GM23248 (cell line): ENCODE data around the gene HTR4.

Experiments used
- EZH2 ChIP-seq: fragments of 200-600 bp; sonication (generic); IDR thresholded peaks from 2 replicates; pipeline ENCODE4 v1.6.1; 2018; ENCODE audit warnings: antibody characterized with exemption, mild to moderate bottlenecking; ENCODE audit not compliant: insufficient read depth, poor library complexity, severe bottlenecking
- EZH2phosphoT487 ChIP-seq: fragments of 200-600 bp; sonication (generic); IDR thresholded peaks from 2 replicates; pipeline ENCODE4 v1.6.1; 2018; ENCODE audit warnings: antibody characterized with exemption, moderate library complexity, mild to moderate bottlenecking, low read depth; ENCODE audit not compliant: insufficient read depth

GRCh38 chr5:148558892-148559291 is 95.4 kb downstream of the HTR4 start:
- no peak for TF ChIP-seq EZH2
- no peak for TF ChIP-seq EZH2phosphoT487
